NCI-H1105 (cell line): Measurements from ENCODE around the gene DDX23.
A peak's percentile ranks its signal among the peaks of the same experiment; 100 is the strongest.

ENCODE experiments used
- DNase-seq: peaks from one replicate; lab custom pipeline; 2025; lab: John Stamatoyannopoulos, UW

DDX23 gene

DNA sequence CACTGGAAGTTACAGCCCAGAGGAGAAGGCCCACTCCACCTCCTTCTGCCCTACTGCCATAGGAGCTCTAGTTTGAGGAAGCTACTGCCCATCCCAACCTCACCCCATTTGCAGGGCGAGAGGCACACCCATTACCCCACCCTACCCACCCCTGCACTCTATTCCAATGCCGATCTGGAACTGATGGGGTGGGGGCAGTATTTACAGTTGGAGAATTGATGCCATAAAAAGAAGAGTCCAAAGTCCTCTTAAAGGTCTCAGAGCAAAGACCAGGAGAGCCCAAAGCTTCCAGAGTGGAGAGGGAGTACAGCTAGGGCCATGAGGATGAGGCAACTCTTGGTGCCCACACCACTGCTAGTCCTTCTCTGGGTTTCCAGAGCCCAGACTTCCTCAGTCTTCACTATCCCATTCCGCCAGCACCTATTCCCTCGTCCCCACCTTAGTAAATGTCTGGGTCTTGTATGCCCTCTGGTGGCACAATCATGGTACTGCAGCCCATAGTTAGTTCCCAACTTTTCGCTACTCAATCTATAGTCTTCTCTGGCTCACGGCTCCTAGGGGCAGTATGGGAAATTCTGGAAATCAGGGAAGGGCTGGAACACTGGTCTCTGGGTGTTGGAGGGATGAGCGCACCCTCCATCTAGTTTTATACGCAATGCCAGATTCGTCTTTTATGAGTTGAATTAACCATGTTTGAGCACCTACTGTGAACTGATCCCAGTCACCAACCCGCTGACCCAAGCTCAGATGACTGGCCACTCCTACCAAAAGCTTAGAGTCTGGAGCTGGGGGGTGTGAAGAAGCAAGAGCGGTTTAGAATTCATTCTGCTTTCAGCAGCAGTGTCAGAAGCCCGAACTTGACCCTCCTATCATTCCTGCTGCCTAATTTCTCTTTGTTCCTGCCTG is 56.2 kb downstream of the DDX23 start:
- DNase-seq = peak; percentile 43

- no peak for DNase-seq
These were observed 57.1 kb downstream of the DDX23 start for GRCh38 chr12:48794870-48795269.

- DNase-seq = no peak
These were observed 58.3 kb downstream of the DDX23 start for GRCh38 chr12:48793696-48794095.

GRCh38 chr12:48789858-48790326 is 62.1 kb downstream of the DDX23 start:
- no peak for DNase-seq

- peak; percentile 19 for DNase-seq
These were observed 62.8 kb downstream of the DDX23 start, which contains the start of gene ADCY6 for GRCh38 chr12:48788854-48789775. Gene ADCY6, minus strand, starts transcription at chr12:48789089. Its CDS starts 5,655 bp downstream, at chr12:48783434.

GRCh38 chr12:48788524-48788853 is 63.5 kb downstream of the DDX23 start:
- DNase-seq = no peak

GRCh38 chr12:48787791-48788523 is 64.0 kb downstream of the DDX23 start:
- no peak for DNase-seq

GRCh38 chr12:48786591-48787544 is 65.1 kb downstream of the DDX23 start:
- no peak for DNase-seq

DNA sequence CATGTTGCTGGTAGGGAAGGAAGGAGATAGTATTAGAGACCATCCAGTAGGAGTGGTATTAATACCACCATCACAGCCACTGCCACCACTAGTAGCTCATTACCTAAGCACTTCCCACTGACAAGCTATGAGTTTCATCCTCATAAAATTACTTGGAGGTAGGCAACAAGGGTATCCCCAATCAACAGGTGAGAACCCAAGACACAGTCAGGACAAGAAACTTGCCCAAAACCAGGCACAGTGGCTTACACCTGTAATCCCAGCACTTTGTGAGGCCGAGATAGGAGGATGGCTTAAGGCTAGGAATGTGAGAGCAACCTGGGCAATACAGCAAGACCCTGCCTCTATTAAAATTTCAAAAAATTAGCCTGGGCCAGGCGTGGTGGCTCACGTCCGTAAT is 68.5 kb downstream of the DDX23 start:
- no peak for DNase-seq

- no peak for DNase-seq
These were observed 69.2 kb downstream of the DDX23 start for GRCh38 chr12:48782457-48783395.

GRCh38 chr12:48781750-48782456 is 70.1 kb downstream of the DDX23 start:
- no peak for DNase-seq

- no peak for DNase-seq
These were observed 71.5 kb downstream of the DDX23 start for GRCh38 chr12:48780381-48781025.

DNA sequence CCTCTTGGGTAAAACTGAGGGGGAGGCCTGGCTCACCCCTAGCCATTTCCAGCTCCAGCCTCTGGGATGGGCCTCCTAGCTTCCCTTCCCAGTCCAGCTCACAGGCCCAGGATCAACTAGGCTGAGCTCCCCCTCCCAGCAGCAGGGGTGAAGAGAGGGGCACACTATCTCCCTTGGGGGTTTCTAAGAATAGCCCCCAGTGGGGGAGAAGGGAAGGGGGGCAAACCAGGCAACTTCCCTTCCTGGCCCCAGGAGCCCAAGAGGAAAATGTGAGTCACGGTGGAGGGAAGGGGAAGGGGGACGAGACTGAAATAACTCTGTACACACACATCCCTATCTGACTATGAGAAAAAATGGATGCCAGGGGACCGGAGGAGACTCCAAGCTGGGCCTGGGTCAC is 72.1 kb downstream of the DDX23 start:
- no peak for DNase-seq
